DMS 273 treated with DMSO at 0.1 percent for 48 hours (cell line): Measurements from ENCODE around the gene SLC25A23.
A peak's percentile ranks its signal among the peaks of the same experiment; 100 is the strongest.

Source experiments
- DNase-seq: peaks from one replicate; lab custom pipeline; 2025; lab: John Stamatoyannopoulos, UW

Gene SLC25A23

DNA sequence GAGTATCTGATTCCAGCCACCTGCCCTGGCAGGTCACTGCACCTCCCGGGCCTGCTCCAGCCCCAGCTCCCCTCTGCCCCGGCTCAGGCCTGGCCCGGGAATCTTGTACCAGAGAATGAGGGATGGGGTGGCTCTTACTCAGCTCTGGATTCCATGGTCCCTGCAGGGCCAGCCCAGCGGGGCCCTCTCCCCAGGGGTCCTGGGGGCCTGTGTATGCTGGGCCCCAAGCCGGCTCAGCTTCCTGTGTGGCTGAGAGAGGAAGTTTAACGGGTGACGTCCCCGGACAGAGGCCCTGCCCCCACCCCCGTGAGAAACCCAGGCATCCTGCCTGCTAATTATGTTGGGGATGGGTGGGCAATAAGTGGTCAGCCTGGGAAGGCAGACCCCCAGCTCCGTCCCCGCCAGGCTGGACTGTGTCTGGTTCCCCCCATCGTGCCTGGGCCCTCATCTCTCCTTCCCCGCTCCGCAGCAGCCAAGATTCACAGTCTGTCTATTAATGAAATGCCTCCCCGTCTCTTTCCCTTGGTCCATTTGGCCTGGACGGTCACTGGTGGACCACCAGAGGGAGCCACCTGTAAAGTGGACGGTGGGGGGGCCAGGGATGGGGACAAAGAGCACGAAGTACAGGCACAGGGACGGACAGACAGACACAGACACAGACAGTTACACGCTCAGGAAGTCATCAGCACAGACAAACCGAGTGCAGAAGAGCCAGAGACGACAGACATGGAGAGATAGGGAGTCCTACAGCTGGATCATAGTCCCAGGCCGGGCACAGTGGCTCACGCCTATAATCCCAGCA is 22.1 kb upstream of the SLC25A23 start, which contains the start of gene DENND1C:
TSS of gene DENND1C (minus strand) at position 247 of the 802 bp plus-strand sequence. CDS start at position 155, 92 bp downstream.
- no peak for DNase-seq

- DNase-seq = no peak
Measured at GRCh38 chr19:6480848-6481415, 21.3 kb upstream of the SLC25A23 start.

DNA sequence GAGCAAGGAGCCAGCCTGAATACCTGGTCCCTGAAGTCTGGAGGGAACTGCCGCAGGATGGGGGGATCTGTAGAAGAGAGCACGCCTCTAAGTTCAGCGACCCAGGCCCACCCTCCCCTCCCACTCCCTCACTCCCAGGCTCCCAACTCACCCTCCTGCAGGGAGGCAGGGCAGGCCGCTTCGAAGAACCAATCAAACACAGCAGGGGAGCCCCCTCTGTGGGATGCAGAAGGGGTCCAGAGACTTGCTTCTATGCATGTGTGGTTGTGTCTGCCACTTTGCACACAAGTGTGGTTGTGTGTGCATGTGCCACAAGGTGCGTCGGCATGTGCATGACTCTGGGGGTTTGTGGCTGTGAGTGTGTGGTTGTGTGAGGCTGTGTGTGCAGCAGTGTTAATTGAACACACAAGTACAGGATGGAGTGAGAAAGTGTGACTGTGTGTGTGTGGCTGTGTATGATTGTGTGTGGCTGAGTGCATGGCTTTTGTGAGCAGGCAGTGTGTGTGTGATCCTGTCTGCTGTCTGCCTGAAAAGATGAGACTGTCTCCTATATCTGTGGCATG is 20.3 kb upstream of the SLC25A23 start:
- no peak for DNase-seq

DNA sequence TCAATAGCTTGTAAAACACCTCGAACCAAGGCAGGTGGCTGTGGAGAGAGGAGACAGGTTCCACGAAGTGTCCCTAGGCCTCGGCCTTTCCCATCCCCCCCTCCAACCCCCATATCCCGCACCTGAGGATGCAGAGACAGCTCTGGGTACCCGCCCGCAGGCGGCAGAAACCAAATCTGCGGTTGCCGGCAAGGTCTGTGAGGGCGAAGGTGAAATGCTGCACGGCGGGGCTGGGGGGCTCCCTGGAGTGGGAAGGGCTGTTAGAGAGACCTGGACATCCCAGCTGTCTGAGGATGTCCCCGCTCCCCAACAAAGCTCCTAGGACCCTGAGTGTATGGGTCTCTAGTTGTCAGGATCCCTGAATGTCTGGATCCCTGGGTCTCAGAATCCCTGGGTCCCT is 19.2 kb upstream of the SLC25A23 start:
- no peak for DNase-seq

- no peak for DNase-seq
Measured at GRCh38 chr19:6476896-6477431, 17.4 kb upstream of the SLC25A23 start.

GRCh38 chr19:6476155-6476895 is 16.7 kb upstream of the SLC25A23 start:
- DNase-seq = no peak

DNA sequence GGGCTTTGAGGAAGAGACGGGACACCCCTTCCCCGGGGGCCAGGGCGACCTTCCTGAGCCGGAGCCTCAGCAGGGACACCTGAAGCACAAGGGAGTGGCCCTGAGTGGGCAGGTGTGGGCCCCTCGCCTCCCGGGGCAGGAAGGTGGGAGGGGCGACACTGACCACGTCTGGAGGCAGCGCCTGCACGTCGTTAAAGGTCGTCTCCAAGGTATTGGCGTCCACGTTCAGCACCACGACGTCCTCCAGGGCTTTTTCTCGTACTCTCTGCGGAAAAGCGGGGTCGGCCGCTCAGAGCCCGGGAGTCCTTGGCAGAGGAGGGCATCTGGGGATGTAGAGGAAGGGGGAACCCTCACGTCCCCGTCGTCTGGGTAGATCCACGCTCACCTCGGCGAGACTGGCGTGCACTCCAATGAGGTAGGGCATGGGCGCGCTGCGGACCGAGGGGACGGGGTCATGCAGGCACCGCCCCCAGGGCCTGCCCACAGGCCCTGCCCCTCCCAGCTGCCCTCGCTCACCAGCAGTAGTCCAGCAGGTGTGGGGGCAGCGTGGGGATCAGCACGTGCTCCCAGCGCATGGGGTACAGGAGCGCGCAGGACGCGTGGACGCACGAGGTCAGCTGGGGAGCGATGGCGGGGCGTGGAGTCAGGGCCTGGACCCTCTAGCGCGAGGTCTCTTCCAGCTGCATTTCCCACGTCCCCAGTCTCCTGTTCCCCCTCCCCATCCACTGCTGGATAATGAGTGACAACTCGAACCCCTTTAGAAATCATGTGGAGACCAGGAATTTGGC is 15.9 kb upstream of the SLC25A23 start:
- DNase-seq = no peak

- no peak for DNase-seq
Measured at GRCh38 chr19:6473647-6474046, 14.1 kb upstream of the SLC25A23 start.

DNA sequence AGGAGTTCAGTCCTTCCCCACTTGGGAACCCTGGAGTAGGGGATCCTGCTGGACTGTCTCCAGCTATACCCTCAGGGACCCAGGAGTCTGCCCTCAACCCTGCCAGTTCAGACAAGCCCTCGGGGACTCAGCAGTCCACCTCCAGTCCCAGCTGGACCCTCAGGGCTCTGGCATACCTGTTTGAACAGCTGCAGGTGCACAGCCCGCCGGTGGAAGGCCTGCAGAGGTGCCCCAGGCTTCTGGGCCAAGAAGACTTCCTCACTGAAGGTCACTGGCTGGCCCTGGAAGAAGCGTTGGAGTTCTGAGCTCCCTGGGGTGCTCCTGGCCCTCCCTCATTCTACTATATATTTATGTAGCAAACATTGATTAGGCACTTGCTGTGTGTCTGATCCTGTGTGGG is 13.1 kb upstream of the SLC25A23 start:
- no peak for DNase-seq

GRCh38 chr19:6471076-6471475 is 11.5 kb upstream of the SLC25A23 start:
- no peak for DNase-seq

DNA sequence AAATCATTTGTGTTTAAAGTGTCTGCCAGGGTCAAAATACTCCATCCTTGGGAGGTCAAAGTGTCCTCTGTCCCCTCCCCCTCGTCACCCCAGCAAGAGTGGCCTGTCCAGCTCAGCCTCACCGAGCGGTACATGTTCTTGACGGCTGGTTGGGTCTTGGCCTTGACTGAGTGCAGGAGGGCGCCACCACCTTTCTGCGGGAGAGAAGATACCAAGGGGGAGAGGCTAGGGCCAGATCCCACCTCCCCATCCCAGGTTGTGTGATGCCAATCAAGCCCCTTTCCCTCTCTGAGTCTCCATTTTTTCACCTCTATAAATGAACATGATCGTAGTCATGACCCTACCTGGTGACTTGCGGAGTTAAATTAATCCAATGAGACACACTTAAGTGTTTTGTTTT is 10.6 kb upstream of the SLC25A23 start:
- no peak for DNase-seq

DNA sequence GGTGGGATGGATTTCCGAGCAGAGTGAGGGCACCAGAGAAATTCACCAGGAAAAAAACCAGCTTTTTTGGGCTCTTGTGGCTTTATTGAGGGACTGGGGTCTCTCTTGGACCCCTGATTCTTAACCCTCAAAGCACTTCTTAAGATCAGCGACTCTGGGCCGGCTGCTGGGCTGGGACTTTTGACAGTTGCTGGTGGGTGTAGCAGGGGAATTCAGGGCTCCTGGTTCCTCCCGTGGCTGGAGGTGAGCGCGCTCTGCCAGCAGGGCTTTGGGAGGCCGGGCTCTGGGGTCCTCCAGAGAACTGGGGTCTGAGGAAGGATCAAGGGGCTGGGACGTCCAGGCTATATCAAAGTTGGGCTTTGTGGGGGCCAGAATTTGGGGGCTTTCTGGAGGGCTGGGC is 7.8 kb upstream of the SLC25A23 start:
- DNase-seq = no peak

DNA sequence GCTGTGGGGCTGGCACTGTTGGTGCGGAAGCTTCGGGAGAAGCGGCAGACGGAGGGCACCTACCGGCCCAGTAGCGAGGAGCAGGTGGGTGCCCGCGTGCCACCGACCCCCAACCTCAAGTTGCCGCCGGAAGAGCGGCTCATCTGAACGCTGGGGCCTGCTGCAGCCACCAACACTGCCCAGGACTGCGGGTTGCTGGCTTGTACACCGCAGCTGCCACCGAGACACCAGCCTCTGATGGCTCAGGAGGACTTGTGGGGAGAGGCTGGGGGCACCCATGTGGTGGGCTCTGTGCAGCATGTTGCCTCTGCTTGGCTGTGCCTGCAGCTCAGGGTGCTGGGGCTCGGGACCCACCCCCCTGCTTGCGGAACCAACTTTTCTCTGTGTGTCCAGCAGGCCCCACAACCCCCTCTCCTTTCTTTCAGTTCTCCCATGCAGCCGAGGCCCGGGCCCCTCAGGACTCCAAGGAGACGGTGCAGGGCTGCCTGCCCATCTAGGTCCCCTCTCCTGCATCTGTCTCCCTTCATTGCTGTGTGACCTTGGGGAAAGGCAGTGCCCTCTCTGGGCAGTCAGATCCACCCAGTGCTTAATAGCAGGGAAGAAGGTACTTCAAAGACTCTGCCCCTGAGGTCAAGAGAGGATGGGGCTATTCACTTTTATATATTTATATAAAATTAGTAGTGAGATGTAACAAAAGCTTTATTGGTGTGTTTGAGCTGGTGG is 7.1 kb upstream of the SLC25A23 start:
- no peak for DNase-seq

GRCh38 chr19:6465663-6466062 is 6.1 kb upstream of the SLC25A23 start:
- no peak for DNase-seq

GRCh38 chr19:6465006-6465405 is 5.4 kb upstream of the SLC25A23 start:
- no peak for DNase-seq

GRCh38 chr19:6464070-6464873 is 4.7 kb upstream of the SLC25A23 start, which contains the start of gene CRB3:
Gene CRB3, plus strand, starts transcription at chr19:6464271. Its CDS starts 431 bp downstream, at chr19:6464702.
- DNase-seq = no peak

DNA sequence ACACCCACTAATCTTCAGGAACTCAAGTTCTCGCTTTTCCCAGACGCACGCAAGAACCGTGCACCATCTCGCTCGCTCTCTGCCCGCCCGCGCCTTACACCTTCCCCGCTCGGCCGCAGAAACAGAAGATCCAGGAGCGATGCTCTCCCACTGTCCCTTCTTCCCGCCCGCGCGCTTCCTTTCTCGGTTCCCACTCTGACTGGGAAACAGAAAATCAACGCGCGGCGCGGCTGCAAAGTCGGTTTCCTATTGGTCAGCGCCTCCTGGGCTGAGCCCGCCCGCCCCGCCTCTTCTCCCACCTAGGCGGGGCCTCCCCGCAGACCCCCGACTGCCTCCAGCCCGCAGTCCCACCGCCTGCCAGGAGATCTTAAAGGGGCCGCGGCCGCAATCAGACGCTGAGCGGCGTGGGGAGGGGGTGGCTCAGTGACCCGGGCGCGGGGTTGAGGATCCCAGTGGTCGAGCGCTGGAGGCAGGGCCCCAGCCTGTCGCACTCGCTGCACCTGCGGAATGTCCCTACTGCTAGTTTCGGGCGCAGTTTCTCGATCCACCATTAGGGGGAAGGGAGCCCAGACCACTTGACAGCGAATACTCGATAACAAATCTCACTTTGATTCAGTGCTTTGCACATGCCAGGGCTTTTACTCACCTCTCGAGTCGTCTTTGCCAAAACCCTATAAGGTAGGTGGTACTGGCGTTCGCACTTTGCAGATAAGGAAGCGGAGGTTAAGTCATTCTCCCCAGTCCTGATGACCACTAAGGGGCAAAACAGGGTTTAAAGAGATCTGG is 700 bp upstream of the SLC25A23 start:
- peak; percentile 96 for DNase-seq

DNA sequence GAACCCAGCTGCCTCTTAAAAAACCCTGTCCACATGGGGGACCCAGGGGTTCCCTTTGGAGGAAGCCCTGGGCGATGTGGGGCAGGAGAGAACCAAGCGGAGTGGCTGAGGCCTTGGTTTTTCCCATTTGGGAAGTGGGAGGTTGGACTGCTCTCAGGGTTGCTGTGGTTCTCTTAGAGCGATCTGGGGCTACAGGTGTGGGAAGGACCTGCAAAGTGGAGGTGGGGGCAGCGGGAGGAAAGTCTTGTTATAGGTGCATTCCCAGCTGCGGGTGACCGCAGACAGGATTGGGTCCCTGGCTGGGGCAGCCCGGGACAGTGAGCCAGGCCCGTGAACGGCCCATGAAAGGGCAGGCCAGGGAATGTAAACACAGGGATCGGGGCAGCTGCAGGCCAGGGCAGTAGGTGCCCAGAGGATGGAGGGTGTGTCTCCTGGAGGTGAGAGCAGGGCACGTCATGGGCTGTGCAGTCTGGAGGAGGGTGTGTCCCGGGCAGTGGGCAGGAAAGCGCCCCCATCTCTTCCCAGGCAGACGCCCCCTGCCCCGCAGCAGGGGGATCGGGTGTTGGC is 814 bp downstream of the SLC25A23 start:
- DNase-seq = no peak
